NCI-H2081 (cell line): ENCODE measurements around the gene KCNMA1.
A peak's percentile ranks its signal among the peaks of the same experiment; 100 is the strongest.
"Not testable (repeated sequence)": the region's sequence is repeated elsewhere in the genome, so short reads cannot be mapped to it uniquely, and the experiment has no call there.

ENCODE experiments used
- DNase-seq, 2 experiments: peaks; one replicate each; lab custom pipeline; 2025; lab: John Stamatoyannopoulos, UW

The KCNMA1 gene

GRCh38 chr10:77361831-77362230 lies 275.8 kb downstream of the KCNMA1 start:
- DNase-seq: no peak

- DNase-seq: no peak
These were observed 276.2 kb downstream of the KCNMA1 start for GRCh38 chr10:77361426-77361825.

GRCh38 chr10:77360835-77361234 lies 276.8 kb downstream of the KCNMA1 start:
- DNase-seq: no peak

GRCh38 chr10:77359950-77360520 lies 277.6 kb downstream of the KCNMA1 start:
- no peak for DNase-seq

GRCh38 chr10:77359287-77359691 lies 278.3 kb downstream of the KCNMA1 start:
- no peak for DNase-seq

GRCh38 chr10:77358656-77359055 lies 279.0 kb downstream of the KCNMA1 start:
- DNase-seq: no peak

GRCh38 chr10:77357611-77358310 lies 279.8 kb downstream of the KCNMA1 start:
- DNase-seq: no peak

- no peak for DNase-seq
These were observed 280.4 kb downstream of the KCNMA1 start for GRCh38 chr10:77357185-77357584.

GRCh38 chr10:77355844-77356243 lies 281.8 kb downstream of the KCNMA1 start:
- no peak for DNase-seq

- no peak for DNase-seq
These were observed 286.2 kb downstream of the KCNMA1 start for GRCh38 chr10:77351386-77351785.

- DNase-seq: no peak
These were observed 286.9 kb downstream of the KCNMA1 start for GRCh38 chr10:77350711-77351119.

- DNase-seq: no peak
These were observed 287.5 kb downstream of the KCNMA1 start for GRCh38 chr10:77350134-77350533.

GRCh38 chr10:77349226-77349625 lies 288.4 kb downstream of the KCNMA1 start:
- DNase-seq: no peak

- no peak for DNase-seq
These were observed 288.9 kb downstream of the KCNMA1 start for GRCh38 chr10:77348751-77349150.

GRCh38 chr10:77348082-77348481 lies 289.5 kb downstream of the KCNMA1 start:
- no peak for DNase-seq

GRCh38 chr10:77347052-77347451 lies 290.6 kb downstream of the KCNMA1 start:
- no peak for DNase-seq

GRCh38 chr10:77341055-77341454 lies 296.6 kb downstream of the KCNMA1 start:
- no peak for DNase-seq

- not testable (repeated sequence) for DNase-seq
These were observed 297.7 kb downstream of the KCNMA1 start for GRCh38 chr10:77339872-77340271.

- no peak for DNase-seq
These were observed 298.4 kb downstream of the KCNMA1 start for GRCh38 chr10:77339166-77339565.

- DNase-seq: no peak
These were observed 299.5 kb downstream of the KCNMA1 start for GRCh38 chr10:77338143-77338542.

GRCh38 chr10:77334501-77334900 lies 303.1 kb downstream of the KCNMA1 start:
- DNase-seq: no peak

GRCh38 chr10:77333610-77334340 lies 303.8 kb downstream of the KCNMA1 start:
- DNase-seq: peak; percentile 36 to 66

- peak in 1 of 2 experiments; percentile 36 for DNase-seq
These were observed 305.4 kb downstream of the KCNMA1 start for GRCh38 chr10:77332256-77332655.
